HepG2 (cell line): ENCODE measurements around the gene UGT8. TPM values are rescaled to one million over a fixed set of nuclear protein-coding genes. Genes with fewer than 3 reads are reported as not detected.

ENCODE experiments used
- ATAC-seq: fragments of 200-7000 bp; cut with Tn5 transposase; 3 replicates; pipeline ENCODE4 v1.9.1; 2020; ENCODE audit warnings: mild to moderate bottlenecking, moderate library complexity
- BruUV-seq: library from RNA; stranded (reverse); fragments of 400-500 nt; replicated peaks from 2 replicates; lab custom pipeline; 2021; lab: Mats Ljungman, UMichigan
- CTCF ChIA-PET: fragments of 300-600 bp; formaldehyde crosslinking; extraction: SDS; loops from one replicate; lab custom pipeline; 2021; ENCODE audit warnings: low total read pairs, inconsistent platforms, low intra/inter-chr PET ratio; lab: Yijun Ruan, JAX
- POLR2A ChIA-PET: fragments of 350-600 bp; sonication (Branson Sonifier 250); formaldehyde crosslinking; loops from one replicate; lab custom pipeline; 2020; ENCODE audit warnings: antibody characterized with exemption, inconsistent platforms; lab: Yijun Ruan, JAX
- DNase-seq: peaks from one replicate; pipeline ENCODE4 v3.0.0-alpha.2; 2015; ENCODE audit warnings: low spot score
- FAIRE-seq: peaks from 3 replicates; lab custom pipeline; 2011; peaks lifted over from hg19 to GRCh38; lab: Jason Lieb, UNC
- H2AFZ ChIP-seq: one replicate; pipeline ENCODE4 v1.6.1; 2011; ENCODE audit warnings: low read length, inconsistent platforms
- H3K27ac ChIP-seq: fragments of 300-600 bp; 3 replicates; pipeline ENCODE4 v1.8.0; 2011; ENCODE audit warnings: mixed run types, mild to moderate bottlenecking, mixed read lengths, low read length, inconsistent platforms; ENCODE audit not compliant: insufficient read depth; ENCODE audit errors: extremely low read length
- H3K27me3 ChIP-seq, 2 experiments: fragments of 200-600 bp in 1 of 2; 2 replicates in 1 of 2; 3 replicates in 1 of 2; pipeline versions ENCODE4 v1.6.0 to v1.8.0; 2011; ENCODE audit warnings: low read length in 2 of 2, mild to moderate bottlenecking in 2 of 2, moderate library complexity in 2 of 2, inconsistent platforms in 1 of 2; ENCODE audit not compliant: insufficient read depth in 2 of 2, control insufficient read depth in 1 of 2
- H3K36me3 ChIP-seq, 2 experiments: fragments of 200-600 bp in 1 of 2; replicated peaks in 1 of 2; 2 replicates in 1 of 2; 3 replicates in 1 of 2; pipeline versions ENCODE4 v1.5.1 to v1.8.0; 2011; ENCODE audit warnings: low read length in 2 of 2, inconsistent platforms in 1 of 2; ENCODE audit not compliant: insufficient read depth in 2 of 2, control insufficient read depth in 1 of 2
- H3K4me1 ChIP-seq: 2 replicates; pipeline ENCODE4 v1.5.1; 2012; ENCODE audit warnings: low read length, inconsistent platforms; ENCODE audit not compliant: insufficient read depth
- H3K4me2 ChIP-seq: 2 replicates; pipeline ENCODE4 v1.6.0; 2011; ENCODE audit warnings: low read depth, low read length, inconsistent platforms
- H3K4me3 ChIP-seq, 3 experiments: fragments of 200-600 bp in 1 of 3; sonication (generic), shearing (Covaris generic) in 1 of 3; replicated peaks in 1 of 3; 2 replicates each; pipeline ENCODE4 v1.5.1; 2011 to 2016; ENCODE audit warnings: low read length in 3 of 3, inconsistent platforms in 2 of 3, low read depth in 2 of 3, mild to moderate bottlenecking in 2 of 3, control low read depth in 1 of 3, mixed read lengths in 1 of 3; ENCODE audit not compliant: insufficient read depth in 1 of 3
- H3K79me2 ChIP-seq: one replicate; pipeline ENCODE4 v1.6.1; 2011; ENCODE audit warnings: low read length, inconsistent platforms; ENCODE audit not compliant: insufficient read depth
- H3K9ac ChIP-seq: 2 replicates; pipeline ENCODE4 v1.6.0; 2011; ENCODE audit warnings: mild to moderate bottlenecking, low read depth, low read length, inconsistent platforms; ENCODE audit not compliant: insufficient read depth
- H3K9me3 ChIP-seq: 2 replicates; pipeline ENCODE4 v1.5.1; 2012; ENCODE audit warnings: mild to moderate bottlenecking, low read length
- H4K20me1 ChIP-seq: 2 replicates; pipeline ENCODE4 v1.6.0; 2011; ENCODE audit warnings: inconsistent platforms, mild to moderate bottlenecking, low read length, moderate library complexity; ENCODE audit not compliant: insufficient read depth
- HNRNPH1 ChIP-seq: fragments of 200-400 bp; formaldehyde crosslinking; optimal IDR thresholded peaks from 2 replicates; pipeline ENCODE3; 2017; ENCODE audit warnings: mild to moderate bottlenecking, low read depth, low read length
- NCOA2 ChIP-seq: sonication (generic); formaldehyde crosslinking; IDR thresholded peaks from 2 replicates; pipeline ENCODE4 v1.8.0; 2022; ENCODE audit warnings: inconsistent platforms
- PCBP1 ChIP-seq: fragments of 200-400 bp; formaldehyde crosslinking; IDR thresholded peaks from 2 replicates; pipeline ENCODE4 v1.6.1; 2017; ENCODE audit warnings: mild to moderate bottlenecking, low read depth, low read length, borderline replicate concordance
- ZNF343 ChIP-seq: sonication (generic); formaldehyde crosslinking; IDR thresholded peaks from 2 replicates; pipeline ENCODE4 v1.4.0; 2020; ENCODE audit warnings: mild to moderate bottlenecking, missing genetic modification reagents
- ZNF503 ChIP-seq: sonication (generic); formaldehyde crosslinking; IDR thresholded peaks from 2 replicates; pipeline ENCODE4 v1.4.0; 2020; ENCODE audit warnings: missing genetic modification reagents
- WGBS: methylation state at CpG from one replicate; pipeline ENCODE4 v1.1.6; 2017; ENCODE audit warnings: low lambda C conversion rate; 5-methylcytosine and 5-hydroxymethylcytosine counted together
- in situ Hi-C: cut with HindIII; loops from 2 replicates; pipeline ENCODE4 v1.10.0; 2017; ENCODE audit warnings: low pct_unique_long_range_greater_than_20kb; ENCODE audit not compliant: extremely low pct_ligation_motif_present
- intact Hi-C: fragments of 100-400 bp; cut with micrococcal nuclease; formaldehyde crosslinking; loops from one replicate; pipeline ENCODE4 v1.10.0; 2022; ENCODE audit not compliant: unreplicated experiment
- polyA plus RNA-seq, 8 experiments: library from polyadenylated mRNA; depleted of rRNA in 3 of 8; stranded (reverse) in 7 of 8; unstranded in 1 of 8; fragments of >200 nt; fragmentation: Illumina TruSeq in 4 of 8; extraction: Trizol in 4 of 8; gene quantifications; 2 replicates each; pipeline versions ENCODE4 v1.2.1 to v1.2.3, GENCODE V29; 2011 to 2016; ENCODE audit warnings: low read depth in 4 of 8, missing spikeins in 1 of 8, mixed read lengths in 1 of 8; ENCODE audit not compliant: insufficient read depth in 1 of 8
- total RNA-seq, 5 experiments: library from RNA; depleted of rRNA; stranded (reverse); fragments of >200 nt; fragmentation: Illumina TruSeq; extraction: Trizol; gene quantifications; 2 replicates each; pipeline ENCODE4 v1.2.3, GENCODE V29; 2016; ENCODE audit warnings: low read depth in 1 of 5
- TF ChIP-seq, protein P1 (sequence below): sonication (generic); formaldehyde crosslinking; IDR thresholded peaks from 2 replicates; pipeline ENCODE4 v1.5.0; 2020; ENCODE audit warnings: missing genetic modification reagents

The UGT8 gene
- total and polyA plus RNA-seq, 2 of the 13 experiments (the other 11 are each of a cell fraction or from before 2014, with no cell fraction given), result not detected

- TF ChIP-seq HNRNPH1 (no peak), ZNF503 (CRISPR knock-in tag) (no peak), ZNF343 (CRISPR knock-in tag) (no peak), PCBP1 (no peak)
- TF ChIP-seq, all 625 proteins: peak for 0
Measured at GRCh38 chr4:114658179-114658578, 59.6 kb downstream of the UGT8 start (continued).

DNA sequence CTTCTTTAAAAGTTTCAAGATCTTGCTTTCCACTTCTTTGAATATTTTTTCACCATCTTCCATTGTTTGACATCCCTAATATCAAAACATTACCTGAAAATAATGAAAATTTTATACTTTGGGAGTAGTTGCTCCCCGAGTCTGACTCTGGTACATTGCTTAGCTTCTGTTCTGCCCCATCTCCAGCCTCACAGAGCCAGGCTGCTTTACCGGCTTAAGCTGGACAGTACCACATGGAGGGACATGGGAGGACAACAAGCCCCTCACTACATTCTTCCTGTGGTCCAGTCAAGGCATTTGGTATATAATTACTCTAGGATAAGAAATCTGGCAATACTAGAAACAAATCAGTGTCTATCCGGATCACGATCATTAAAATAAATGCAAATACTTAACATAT, 60.2 kb downstream of the UGT8 start:
- no peaks in the 10 kb centered on the region for H3K79me2 ChIP-seq
- no peak overlapping the region for H3K4me3 ChIP-seq
- no peaks in the 10 kb centered on the region for H3K36me3 ChIP-seq
- H3K27me3 ChIP-seq, result no peaks in the 10 kb centered on the region
- H3K9me3 ChIP-seq, result no peaks in the 10 kb centered on the region
- POLR2A ChIA-PET, result no interaction called here
- CTCF ChIA-PET, result interaction anchor here (2.6 kb wide), 1 partner anchor 272 kb away, joined by 31 read pairs; no protein-coding TSS in a partner anchor
- in situ Hi-C loops, result loop anchor here (10.0 kb wide), 1 partner anchor 264 kb away; no protein-coding TSS in a partner anchor
- H3K4me2 ChIP-seq, result no peak overlapping the region
- H3K9ac ChIP-seq, result no peak overlapping the region
- ATAC-seq (no peak), DNase-seq (no peak), FAIRE-seq (no peak)
- no peak overlapping the region for H3K27ac ChIP-seq
- H2AFZ ChIP-seq, result no peak overlapping the region
- no peaks in the 10 kb centered on the region for H3K4me1 ChIP-seq
- no peaks in the 10 kb centered on the region for H4K20me1 ChIP-seq
- no TSS peak for BruUV-seq
- intact Hi-C loops, result loop anchor here (1.0 kb wide), 2 partner anchors 241 to 272 kb away; no protein-coding TSS in a partner anchor
- no peak for TF ChIP-seq NCOA2
- TF ChIP-seq, protein P1, sequence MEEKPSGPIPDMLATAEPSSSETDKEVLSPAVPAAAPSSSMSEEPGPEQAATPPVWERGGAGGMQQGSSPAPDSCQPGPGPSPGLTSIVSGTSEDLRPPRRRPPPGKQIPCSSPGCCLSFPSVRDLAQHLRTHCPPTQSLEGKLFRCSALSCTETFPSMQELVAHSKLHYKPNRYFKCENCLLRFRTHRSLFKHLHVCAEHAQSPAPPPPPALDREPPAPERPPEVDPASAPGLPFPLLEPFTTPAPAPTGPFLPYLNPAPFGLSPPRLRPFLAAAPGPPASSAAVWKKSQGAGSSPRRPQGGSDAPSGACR (CRISPR knock-in tag), result no peak
- WGBS, result 42% methylated on average over 4 of the region's 4 CpGs
